ENCODE data around the gene SERTAD1.
"Not testable (repeated sequence)": the region's sequence is repeated elsewhere in the genome, so short reads cannot be mapped to it uniquely, and the experiment has no call there.

The SERTAD1 gene

DNA sequence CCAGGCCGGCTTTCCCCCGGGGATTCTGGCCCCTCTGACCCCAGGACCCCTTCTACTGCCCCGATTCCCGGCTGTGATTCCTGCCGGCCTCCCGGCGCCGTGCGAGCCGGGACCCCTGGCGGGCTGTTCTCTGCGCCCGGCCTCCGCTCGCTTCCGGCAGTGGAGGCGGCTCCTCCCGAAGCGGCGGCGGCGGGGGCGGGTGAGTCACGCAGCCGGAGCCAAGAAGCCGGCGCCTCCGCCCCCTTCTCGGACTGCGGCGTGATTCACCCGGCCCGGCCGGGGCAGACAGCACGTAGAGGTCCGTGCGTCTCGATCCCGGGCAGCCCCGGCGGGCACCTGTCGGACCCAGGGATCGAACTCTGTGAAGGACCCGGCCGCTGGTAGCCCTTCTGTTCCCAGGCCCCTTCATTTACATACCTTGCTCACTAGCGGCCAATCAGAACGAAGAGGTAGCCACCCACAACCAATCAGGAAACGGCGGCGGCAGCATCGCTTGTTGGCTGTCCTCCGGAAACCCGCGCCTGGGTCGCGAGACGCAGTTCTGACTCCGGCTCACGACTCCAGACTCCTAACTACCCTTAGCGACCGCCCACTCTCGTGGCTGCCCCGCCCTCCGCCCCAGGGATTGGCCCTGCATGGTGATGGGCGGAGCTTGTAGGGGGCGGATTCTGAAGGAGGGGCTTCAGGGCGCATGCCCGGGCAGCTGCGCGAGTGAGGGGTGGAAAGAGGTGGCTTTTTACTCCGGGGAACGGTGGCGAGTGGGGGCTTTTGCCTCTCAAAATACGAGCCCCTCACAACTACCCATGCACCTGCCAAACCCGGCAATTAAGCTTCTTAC, at the start of gene SERTAD1:
Gene SERTAD1, minus strand, starts transcription at position 543 of the 838 bp plus-strand sequence. CDS start 2,446 bp downstream, outside the sequence.
- peak; percentile 94 to 95 for ATAC-seq

- ATAC-seq, result no peak
These were observed 48.9 kb upstream of the SERTAD1 start for GRCh38 chr19:40474737-40475136.

DNA sequence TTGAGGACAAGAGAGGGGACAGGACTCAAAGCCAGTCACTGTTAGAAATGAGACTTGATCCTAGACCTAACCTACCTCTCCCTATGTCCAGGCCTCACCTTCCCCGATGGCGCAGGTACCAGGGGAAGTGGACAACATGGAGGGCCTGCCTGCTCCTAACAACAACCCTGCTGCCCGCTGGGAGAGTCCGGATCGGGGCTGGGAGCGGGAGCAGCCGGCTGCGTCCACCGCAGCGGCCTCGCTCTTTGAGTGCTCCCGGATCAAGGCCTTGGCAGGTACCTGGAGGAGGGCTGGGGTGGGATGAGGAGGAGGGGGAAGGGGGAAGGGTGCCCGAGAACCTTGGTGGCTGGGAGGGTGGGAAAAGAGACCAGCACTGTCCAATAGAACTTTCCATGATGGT, 46.7 kb upstream of the SERTAD1 start:
- ATAC-seq, result no peak

DNA sequence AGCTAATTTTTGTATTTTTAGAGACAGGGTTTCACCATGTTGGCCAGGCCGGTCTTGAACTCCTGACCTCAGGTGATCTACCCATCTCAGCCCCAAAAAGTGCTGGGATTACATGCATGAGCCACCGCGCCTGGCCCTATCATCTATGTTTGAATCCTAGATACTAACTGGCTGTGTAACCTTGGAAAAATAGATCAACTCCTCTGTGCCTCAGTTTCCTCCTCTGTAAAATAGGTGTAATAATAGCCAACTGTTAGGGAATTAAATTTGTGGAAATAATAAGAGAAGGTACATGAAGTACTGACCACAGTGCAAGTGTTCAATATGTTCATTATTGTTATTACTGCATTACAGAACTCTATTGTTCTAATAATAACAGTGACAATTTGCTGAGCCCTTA, 45.3 kb upstream of the SERTAD1 start:
- ATAC-seq, result no peak

DNA sequence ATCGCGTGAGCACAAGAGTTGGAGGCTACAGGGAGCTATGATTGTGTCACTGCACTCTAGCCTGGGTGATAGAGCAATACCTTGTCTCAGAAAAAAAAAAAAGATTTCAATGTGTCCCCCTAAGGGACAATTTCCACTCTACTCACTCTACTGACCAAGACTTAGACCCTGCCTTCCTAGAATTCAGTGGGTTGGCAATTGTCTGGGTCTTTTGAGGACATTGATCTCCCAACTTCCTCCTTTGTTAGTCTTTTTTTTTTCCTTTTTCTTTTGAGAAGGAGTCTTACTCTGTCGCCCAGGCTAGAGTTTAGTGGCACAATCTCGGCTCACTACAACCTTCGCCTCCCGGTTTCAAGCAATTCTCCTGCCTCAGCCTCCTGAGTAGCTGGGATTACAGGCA, 43.2 kb upstream of the SERTAD1 start:
- ATAC-seq, result no peak

DNA sequence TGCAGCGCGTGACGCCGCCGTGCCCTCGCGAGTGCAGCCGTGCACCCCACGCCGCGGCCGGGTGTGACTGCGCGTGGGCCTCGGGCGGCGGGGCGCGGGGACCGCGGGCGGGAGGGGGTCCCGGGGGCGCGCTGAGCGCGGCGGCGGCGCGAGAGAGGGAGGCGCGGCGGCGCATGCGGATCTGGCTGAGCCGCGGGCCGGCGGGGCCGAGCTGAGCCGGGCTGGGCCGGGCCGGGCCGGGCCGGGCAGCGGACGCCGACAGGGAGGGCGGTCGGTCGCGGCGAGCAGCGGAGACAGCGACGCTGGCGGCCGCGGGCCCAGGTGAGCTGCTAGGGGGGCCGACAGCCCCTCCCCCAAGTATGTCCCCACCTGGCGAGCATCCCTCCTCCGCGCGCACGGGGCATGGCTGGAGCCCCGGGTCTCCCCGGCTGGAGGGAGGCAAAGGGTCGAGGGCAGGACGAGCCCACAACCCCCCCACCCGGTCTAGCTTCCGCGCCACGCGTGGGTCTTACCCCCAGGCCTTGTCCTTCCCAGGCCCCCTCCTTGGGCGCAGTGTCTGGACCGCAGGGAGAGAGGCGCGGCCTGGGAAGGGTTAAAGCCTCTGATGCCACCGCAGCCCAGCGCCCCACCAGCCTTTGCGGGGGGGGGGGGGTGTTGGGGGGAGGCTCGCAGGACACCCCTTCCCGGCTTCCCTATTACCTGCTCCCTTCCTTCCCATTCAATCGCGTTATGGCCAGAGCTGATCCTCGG, 41.4 kb upstream of the SERTAD1 start, which contains the start of gene SPTBN4:
Gene SPTBN4, plus strand, starts transcription at position 17 of the 750 bp plus-strand sequence. CDS start 5,621 bp downstream, outside the sequence.
- no peak for ATAC-seq

DNA sequence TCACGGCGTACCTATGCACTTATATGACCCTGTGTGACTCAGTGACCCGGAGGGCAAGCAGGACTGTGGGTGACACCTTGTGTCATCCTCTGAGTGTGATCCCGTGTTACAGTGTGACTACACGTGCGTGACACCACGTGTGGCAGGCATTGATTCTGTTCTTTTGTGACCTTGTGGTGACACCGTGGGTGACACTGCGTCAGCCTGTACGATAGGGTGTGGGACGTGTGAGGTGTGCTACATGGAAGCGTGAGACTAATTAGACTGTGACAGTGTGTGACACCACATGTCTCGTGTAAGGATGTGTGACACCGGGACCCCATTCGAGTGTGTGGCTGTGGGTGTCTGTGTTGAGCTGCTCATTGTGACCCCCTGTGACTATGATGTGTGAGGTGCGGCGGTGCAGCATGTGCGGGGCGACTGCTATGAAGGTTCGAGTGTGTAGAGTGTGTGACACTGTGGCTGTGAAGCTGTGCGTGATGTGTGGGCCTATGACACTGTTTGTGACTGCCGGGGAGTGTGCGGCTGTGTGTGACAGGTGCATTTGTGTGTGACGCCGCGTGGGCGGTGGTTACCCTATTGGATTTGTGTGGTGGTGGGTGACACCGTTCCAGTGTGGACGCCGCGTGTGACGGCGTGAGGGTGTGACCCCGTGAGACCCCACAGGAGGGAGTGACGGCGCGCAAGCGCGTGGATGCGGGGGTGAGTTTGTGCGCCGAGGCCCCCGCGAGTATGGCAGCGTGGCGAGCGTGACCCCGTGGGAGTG, 40.6 kb upstream of the SERTAD1 start:
- ATAC-seq, result peak; percentile 84 to 85

GRCh38 chr19:40465557-40466218, 39.9 kb upstream of the SERTAD1 start, which contains the start of gene BLVRB:
BLVRB (minus strand) TSS chr19:40465745; CDS start chr19:40465688, 57 bp downstream.
- ATAC-seq, result peak; percentile 70 to 82

DNA sequence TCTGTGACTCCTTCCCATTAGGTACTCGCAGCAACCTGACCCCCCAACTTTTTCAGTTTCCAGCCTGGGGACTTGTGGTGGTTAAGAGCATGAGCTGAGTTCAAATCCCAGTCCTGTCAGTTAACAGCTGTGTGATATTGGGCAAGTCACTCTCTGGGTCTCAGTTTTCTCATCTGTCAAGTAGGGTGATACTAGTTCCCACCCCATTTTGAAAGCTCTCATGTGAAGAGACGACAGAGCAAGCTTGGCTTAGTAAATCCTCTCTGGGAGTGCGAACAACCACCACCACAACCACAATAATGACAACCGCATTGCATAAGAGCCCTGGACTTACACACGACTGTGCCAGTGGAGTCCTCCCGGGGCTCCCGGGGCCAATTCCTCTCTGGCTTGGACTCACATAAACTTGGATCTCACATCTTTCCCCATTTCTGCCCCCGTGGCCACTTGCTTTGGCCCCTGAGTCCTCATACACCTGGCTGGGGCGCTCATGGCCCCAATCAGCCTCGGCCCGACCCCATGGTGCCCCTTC, 39.3 kb upstream of the SERTAD1 start:
- no peak for ATAC-seq

DNA sequence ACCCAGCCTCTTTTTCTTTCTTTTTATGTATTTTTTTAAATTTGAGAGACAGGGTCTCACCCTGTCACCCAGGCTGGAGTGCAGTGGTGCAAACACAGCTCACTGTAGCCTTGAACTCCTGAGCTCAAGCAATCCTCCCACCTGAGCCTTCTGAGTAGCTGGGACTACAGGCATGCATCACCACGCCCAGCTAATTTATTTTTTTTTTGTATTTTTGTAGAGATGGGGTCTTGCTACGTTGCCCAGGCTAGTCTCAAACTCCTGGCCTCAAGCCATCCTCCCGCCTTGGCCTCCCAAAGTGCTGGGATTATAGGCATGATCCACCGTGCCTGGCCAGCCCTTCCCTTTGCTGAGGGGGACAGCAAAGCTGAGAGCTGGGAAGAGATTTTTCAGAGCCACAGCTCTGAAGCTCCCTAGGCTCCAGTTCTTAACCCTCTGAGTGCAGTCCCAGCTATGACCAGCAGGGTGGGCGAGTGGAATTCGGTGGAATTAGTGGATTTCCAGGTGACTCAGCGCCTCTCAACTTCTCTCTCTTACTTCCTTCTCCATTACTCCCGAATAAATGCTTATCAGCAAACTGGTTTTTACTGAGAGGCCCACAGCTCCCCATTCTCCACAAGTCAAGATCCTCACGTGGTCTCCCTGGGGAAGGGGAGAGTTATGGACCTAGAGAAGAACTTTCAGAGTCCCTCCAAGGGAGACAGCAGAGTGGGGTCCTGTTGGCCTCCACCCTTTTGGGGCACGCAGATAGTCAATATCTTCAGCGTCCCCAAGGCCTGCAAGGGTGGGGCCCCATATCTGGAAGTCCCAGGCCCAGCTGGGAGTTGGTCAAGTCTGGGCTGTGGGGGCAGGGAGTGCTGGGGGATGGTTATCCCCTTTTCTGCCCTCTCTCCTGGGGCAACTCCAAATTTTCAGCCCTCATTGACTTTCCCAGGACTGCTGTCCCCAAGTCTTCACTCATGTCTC, 38.5 kb upstream of the SERTAD1 start:
- no peak for ATAC-seq

GRCh38 chr19:40463587-40464037, 37.8 kb upstream of the SERTAD1 start:
- not testable (repeated sequence) for ATAC-seq

DNA sequence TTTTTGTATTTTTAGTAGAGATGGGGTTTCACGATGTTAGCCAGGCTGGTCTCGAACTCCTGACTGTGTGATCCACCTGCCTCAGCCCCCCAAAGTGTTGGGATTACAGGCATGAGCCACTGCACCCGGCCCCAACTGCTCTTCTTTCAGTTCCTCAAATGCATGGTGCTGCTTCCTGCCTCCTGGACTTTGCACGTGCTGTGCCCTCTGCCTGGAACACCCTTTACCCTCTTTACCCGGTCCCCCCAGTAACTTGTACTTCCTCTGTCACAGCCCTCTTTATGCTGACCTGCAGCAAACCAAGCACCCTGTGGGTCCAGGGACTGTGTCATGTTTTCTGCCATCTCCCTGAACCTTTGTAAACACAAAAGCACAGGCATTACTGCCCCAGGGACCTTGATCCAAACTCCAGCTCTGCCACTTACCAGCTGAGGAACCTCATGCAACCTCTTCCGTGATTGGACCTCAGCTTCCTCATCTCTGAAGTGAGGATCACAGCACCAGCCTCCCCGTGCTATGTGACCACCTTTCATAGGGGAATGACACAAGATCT, 36.0 kb upstream of the SERTAD1 start:
- no peak for ATAC-seq

GRCh38 chr19:40460185-40460584, 34.4 kb upstream of the SERTAD1 start:
- ATAC-seq, result no peak

DNA sequence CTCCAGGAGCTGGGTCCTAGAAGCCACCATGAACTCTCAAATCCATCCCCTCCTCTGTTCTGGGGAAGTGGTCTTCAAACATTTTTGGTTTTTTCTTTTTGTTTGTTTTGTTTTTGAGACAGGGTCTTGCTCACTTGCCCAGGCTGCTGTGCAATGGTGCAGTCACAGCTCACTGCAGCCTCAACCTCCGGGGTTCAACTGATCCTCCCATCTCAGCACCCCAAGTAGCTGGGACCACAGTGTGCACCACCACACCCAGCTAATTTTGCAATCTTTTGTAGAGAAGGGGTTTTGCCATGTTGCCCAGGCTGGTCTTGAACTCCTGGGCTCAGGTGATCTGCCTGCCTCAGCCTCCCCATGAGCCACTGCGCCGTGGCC, 32.8 kb upstream of the SERTAD1 start:
- ATAC-seq, result no peak

GRCh38 chr19:40457953-40458596, 32.3 kb upstream of the SERTAD1 start:
- no peak for ATAC-seq

GRCh38 chr19:40457048-40457447, 31.3 kb upstream of the SERTAD1 start:
- no peak for ATAC-seq

- ATAC-seq, result not testable (repeated sequence)
These were observed 28.2 kb upstream of the SERTAD1 start for GRCh38 chr19:40453943-40454342.

GRCh38 chr19:40453151-40453735, 27.5 kb upstream of the SERTAD1 start:
- no peak for ATAC-seq

DNA sequence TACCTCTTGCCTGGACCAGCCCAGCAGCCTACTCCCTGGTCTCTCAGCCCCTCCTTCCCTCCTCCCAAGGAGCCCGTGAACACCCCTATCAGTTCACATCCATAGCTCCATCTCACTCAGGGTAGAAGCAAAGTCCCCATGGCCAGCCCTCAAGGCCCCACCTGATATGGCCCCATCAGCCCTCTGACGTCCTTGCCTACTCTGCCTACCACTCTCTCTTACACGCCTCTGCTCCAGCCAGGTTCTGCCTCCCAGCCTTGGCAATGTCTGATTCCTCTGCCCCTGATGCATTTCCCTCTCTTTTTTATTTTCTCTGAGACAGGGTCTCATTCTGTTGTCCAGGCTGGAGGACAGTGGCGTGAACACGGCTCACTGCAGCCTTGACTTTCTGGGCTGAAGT, 26.2 kb upstream of the SERTAD1 start:
- ATAC-seq, result no peak

Measured in activated CD4-positive, CD25-positive, alpha-beta regulatory T cell treated with anti-CD3 and anti-CD28 coated beads, Interleukin-2, amount 50 U/mL, for 24 hours (primary cell).